Right atrium auricular region (tissue), 2 donors: ENCODE measurements around the gene GDPD4. TPM values are rescaled to one million over a fixed set of nuclear protein-coding genes. Genes with fewer than 3 reads are reported as not detected.

Experiments
- DNase-seq: peaks from one replicate; pipeline ENCODE4 v3.0.0-alpha.2; 2019; ENCODE audit warnings: low spot score
- H3K27ac ChIP-seq, 2 donors: fragments of 200-600 bp; sonication (generic); 1 replicate in 1 of 2; 2 replicates in 1 of 2; pipeline ENCODE4 v1.5.1; 2016 to 2019
- H3K27me3 ChIP-seq, 2 donors: fragments of 200-600 bp; sonication (generic); one replicate each; pipeline versions ENCODE4 v1.5.1 to v1.6.0; 2017 to 2019
- H3K36me3 ChIP-seq: fragments of 200-600 bp; sonication (generic); one replicate; pipeline ENCODE4 v1.5.1; 2016
- H3K4me1 ChIP-seq, 2 donors: fragments of 200-600 bp; sonication (generic); one replicate each; pipeline versions ENCODE4 v1.5.1 to v1.6.0; 2017 to 2019
- H3K4me3 ChIP-seq, 2 donors: fragments of 200-600 bp; sonication (generic); 1 replicate in 1 of 2; 2 replicates in 1 of 2; pipeline ENCODE4 v1.5.1; 2017 to 2019; ENCODE audit warnings: mild to moderate bottlenecking in 1 of 2, moderate library complexity in 1 of 2
- H3K9me3 ChIP-seq, 2 donors: fragments of 200-600 bp; sonication (generic); one replicate each; pipeline ENCODE4 v1.5.1; 2019
- total RNA-seq, 2 donors: library from RNA; depleted of rRNA; stranded (reverse); fragments of >200 nt; gene quantifications; one replicate each; pipeline ENCODE4 v1.1.0, GENCODE V29; 2016
- TF ChIP-seq, protein P1 (sequence below), 2 donors: fragments of 200-600 bp; sonication (generic); IDR thresholded peaks; one replicate each; pipeline ENCODE4 v1.5.1; 2019; ENCODE audit warnings: antibody characterized with exemption in 2 of 2

Gene GDPD4
- total RNA-seq, 2 donors from 2014 or later: not detected

DNA sequence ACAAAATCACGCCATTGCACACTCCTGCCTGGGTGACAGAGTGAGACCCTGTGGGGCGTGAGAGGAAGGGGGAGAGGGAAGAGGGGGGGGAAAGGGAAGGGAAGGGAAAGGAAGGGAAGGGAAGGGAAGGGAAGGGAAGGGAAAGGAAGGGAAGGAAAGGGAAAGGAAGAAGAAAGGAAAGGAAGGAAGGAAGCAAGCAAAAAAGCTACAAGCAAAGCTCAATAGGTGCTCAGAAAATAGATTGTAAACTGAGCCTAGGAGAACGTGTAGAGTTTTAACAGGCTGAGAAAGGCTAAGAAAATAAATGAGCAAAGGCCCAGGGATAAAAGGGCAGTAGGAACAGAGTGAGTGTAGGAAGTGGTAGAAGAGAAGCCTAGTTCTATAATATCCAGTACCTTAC is 30.8 kb upstream of the GDPD4 start:
- no peaks in the 10 kb centered on the region for H3K9me3 ChIP-seq
- H3K27me3 ChIP-seq: no peaks in the 10 kb centered on the region
- peaks cover 5% of the 10 kb centered on the region for H3K36me3 ChIP-seq
- no peaks in the 10 kb centered on the region for H3K4me1 ChIP-seq
- H3K27ac ChIP-seq: no peak overlapping the region
- DNase-seq: no peak
- TF ChIP-seq, protein P1, sequence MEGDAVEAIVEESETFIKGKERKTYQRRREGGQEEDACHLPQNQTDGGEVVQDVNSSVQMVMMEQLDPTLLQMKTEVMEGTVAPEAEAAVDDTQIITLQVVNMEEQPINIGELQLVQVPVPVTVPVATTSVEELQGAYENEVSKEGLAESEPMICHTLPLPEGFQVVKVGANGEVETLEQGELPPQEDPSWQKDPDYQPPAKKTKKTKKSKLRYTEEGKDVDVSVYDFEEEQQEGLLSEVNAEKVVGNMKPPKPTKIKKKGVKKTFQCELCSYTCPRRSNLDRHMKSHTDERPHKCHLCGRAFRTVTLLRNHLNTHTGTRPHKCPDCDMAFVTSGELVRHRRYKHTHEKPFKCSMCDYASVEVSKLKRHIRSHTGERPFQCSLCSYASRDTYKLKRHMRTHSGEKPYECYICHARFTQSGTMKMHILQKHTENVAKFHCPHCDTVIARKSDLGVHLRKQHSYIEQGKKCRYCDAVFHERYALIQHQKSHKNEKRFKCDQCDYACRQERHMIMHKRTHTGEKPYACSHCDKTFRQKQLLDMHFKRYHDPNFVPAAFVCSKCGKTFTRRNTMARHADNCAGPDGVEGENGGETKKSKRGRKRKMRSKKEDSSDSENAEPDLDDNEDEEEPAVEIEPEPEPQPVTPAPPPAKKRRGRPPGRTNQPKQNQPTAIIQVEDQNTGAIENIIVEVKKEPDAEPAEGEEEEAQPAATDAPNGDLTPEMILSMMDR (IDR thresholded peaks at IDR 0.05): no peak
- H3K4me3 ChIP-seq: no peak overlapping the region

DNA sequence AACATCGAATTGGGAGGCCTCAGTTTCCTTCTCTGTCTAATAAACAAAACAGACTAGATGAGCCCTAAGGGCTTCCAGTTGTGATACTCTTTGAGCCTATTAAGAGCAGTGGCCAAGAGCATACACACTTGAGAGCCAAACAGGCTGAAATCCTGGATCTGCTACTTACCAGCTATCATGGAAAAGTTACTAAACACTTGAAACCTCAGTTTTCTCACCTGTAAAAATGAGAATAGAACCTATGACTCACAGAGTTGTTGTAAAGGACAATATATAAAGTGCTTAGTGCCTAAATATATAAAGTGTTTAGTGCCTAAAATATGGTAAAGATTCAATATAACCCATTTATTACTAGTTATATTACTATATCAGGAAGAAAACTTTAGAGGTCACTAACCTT is 23.7 kb upstream of the GDPD4 start:
- Histone ChIP-seq H3K9me3 (no peaks in the 10 kb centered on the region), H3K36me3 (no peaks in the 10 kb centered on the region), H3K4me3 (no peak overlapping the region), H3K27ac (no peak overlapping the region), H3K4me1 (no peaks in the 10 kb centered on the region), H3K27me3 (no peaks in the 10 kb centered on the region)
- TF ChIP-seq, protein P1 (IDR thresholded peaks at IDR 0.05): no peak
- no peak for DNase-seq

DNA sequence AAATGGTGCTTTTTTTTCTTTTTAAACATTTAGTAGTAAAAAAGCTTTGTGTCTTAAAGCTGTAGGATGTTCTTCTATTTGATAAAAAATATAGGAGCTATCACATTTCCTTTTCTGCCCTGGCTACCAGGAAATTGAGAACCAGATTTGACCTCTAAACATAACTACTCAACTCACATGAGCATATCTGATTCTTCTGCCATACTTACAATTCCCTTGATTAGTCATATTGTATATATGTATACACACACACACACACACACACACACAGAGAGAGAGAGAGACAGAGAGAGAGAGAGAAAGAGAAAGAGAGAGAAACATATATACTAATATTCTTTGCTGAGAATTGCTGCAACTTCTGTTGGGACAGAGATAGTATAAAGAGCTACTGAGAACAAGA is 23.0 kb upstream of the GDPD4 start:
- TF ChIP-seq, protein P1 (IDR thresholded peaks at IDR 0.05): no peak
- DNase-seq: no peak

DNA sequence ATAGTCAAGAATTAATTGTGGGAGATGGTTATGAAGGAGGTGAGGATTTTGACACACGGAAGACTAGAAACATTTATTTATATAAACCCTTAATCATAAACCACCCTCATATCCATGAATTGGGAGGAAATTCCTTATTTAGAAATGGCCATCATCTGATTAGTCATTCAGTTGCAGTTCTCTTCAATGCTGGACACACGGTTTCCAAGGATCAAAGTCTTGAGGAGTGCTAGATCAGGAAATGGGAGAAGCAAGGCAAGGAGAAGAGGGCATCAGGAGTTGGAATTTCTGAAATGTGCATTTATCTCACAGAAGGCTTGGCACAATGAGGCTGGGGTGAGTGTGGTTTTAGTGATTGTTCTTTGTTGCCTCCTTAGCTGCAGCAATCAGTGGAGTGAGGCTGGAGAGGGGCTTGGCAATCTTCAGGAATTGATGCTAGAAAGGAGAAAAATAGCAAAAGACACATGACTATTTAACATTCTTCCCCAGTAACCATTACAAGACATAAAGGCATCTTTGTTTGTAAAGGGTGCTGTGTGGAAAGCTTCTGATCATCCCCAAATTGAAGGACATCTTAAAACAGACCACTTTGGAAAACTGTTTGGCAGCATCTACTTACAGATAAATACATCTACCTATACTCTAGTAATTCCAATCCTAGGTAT is 21.6 kb upstream of the GDPD4 start:
- no peak for DNase-seq
- H3K27me3 ChIP-seq: no peaks in the 10 kb centered on the region
- H3K9me3 ChIP-seq: no peaks in the 10 kb centered on the region
- no peaks in the 10 kb centered on the region for H3K4me1 ChIP-seq
- TF ChIP-seq, protein P1 (IDR thresholded peaks at IDR 0.05): no peak
- no peak overlapping the region for H3K4me3 ChIP-seq
- no peaks in the 10 kb centered on the region for H3K36me3 ChIP-seq
- no peak overlapping the region for H3K27ac ChIP-seq

More for the DNA sequence above, 23.0 kb upstream of the GDPD4 start:
- no peaks in the 10 kb centered on the region for H3K36me3 ChIP-seq
- H3K9me3 ChIP-seq: no peaks in the 10 kb centered on the region
- H3K4me1 ChIP-seq: no peaks in the 10 kb centered on the region
- H3K4me3 ChIP-seq: no peak overlapping the region
- H3K27me3 ChIP-seq: no peaks in the 10 kb centered on the region
- H3K27ac ChIP-seq: no peak overlapping the region

DNA sequence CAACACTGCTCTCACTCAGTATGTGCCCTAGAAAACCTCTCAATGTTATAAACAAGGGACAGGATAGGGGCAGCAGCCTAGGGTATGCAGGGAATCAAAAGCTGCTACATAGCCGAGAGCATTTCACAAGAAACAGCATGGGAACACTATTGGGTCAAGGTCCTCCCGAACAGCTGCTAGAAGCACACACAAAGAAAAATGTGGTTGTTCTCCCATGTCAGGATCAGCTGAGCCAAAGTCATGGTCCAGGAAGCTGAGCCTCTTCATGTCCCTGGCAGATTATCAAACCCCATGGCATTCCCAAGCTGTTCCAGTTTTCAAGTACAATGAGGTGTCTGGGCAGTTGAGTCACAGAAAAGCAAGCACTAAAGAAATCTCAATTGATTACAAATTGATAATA is 21.0 kb upstream of the GDPD4 start:
- Histone ChIP-seq H3K4me3 (no peak overlapping the region), H3K27ac (no peak overlapping the region), H3K4me1 (no peaks in the 10 kb centered on the region), H3K27me3 (no peaks in the 10 kb centered on the region), H3K36me3 (no peaks in the 10 kb centered on the region), H3K9me3 (no peaks in the 10 kb centered on the region)
- no peak for DNase-seq
- TF ChIP-seq, protein P1 (IDR thresholded peaks at IDR 0.05): no peak

DNA sequence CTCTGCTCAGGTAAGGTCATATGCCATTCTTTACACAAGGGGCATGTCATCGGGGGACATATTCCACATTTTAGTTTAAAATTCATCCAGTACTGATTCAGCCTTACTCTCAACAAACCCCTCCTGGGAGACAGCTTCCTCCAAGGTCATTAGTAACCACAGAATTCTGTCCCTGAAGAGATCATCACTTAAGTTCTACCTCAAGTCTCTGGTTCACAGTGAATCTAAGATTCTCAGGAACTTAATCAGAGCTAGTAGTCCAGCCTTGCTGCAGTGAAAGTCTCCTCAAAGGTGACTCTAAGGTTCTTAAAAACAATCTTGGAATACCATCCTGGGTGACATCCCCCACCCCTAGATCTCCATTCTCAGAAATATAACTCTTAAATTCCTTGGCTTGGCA is 18.9 kb upstream of the GDPD4 start:
- Histone ChIP-seq H3K36me3 (no peaks in the 10 kb centered on the region), H3K27me3 (no peaks in the 10 kb centered on the region), H3K4me3 (no peak overlapping the region), H3K9me3 (no peaks in the 10 kb centered on the region), H3K27ac (no peak overlapping the region), H3K4me1 (no peaks in the 10 kb centered on the region)
- no peak for DNase-seq
- TF ChIP-seq, protein P1 (IDR thresholded peaks at IDR 0.05): no peak
